Gastroesophageal sphincter (tissue), 4 donors: ENCODE results near the gene VDR. TPM values are rescaled to one million over a fixed set of nuclear protein-coding genes. Genes with fewer than 3 reads are reported as not detected.

Source experiments
- ATAC-seq: fragments of 150-250 bp; one replicate; pipeline ENCODE4 v1.9.1; 2016; ENCODE audit warnings: mild to moderate bottlenecking, moderate library complexity
- H3K27ac ChIP-seq, 4 donors: fragments of 200-600 bp; sonication (generic) in 3 of 4; 1 replicate in 3 of 4; 2 replicates in 1 of 4; pipeline ENCODE4 v1.5.1; 2016 to 2019
- H3K27me3 ChIP-seq: fragments of 200-600 bp; sonication (generic); one replicate; pipeline ENCODE4 v1.5.1; 2019
- H3K36me3 ChIP-seq, 2 donors: fragments of 200-600 bp; sonication (generic); one replicate each; pipeline ENCODE4 v1.5.1; 2019; ENCODE audit warnings: control low read depth in 1 of 2
- H3K4me1 ChIP-seq, 3 donors: fragments of 200-600 bp; sonication (generic); 1 replicate in 2 of 3; 2 replicates in 1 of 3; pipeline ENCODE4 v1.5.1; 2016 to 2019; ENCODE audit warnings: control low read depth in 2 of 3
- H3K4me3 ChIP-seq, 2 donors: fragments of 200-600 bp; sonication (generic); one replicate each; pipeline ENCODE4 v1.5.1; 2019; ENCODE audit warnings: mild to moderate bottlenecking in 1 of 2, moderate library complexity in 1 of 2
- H3K9me3 ChIP-seq, 3 donors: fragments of 200-600 bp; sonication (generic); one replicate each; pipeline ENCODE4 v1.5.1; 2017 to 2019; ENCODE audit warnings: control low read depth in 2 of 3
- CTCF ChIP-seq, 4 experiments: fragments of 200-600 bp in 2 of 4; fragments of 450-650 bp in 2 of 4; sonication (generic) in 1 of 4; IDR thresholded peaks; one replicate each; pipeline ENCODE4 v1.5.1; 2017 to 2019; ENCODE audit warnings: antibody characterized with exemption in 4 of 4, mild to moderate bottlenecking in 2 of 4, moderate library complexity in 2 of 4
- EP300 ChIP-seq: sonication (generic); formaldehyde crosslinking; IDR thresholded peaks from one replicate; pipeline ENCODE4 v1.6.1; 2017; ENCODE audit warnings: antibody characterized with exemption, mild to moderate bottlenecking
- POLR2A ChIP-seq, 2 donors: fragments of 450-650 bp; IDR thresholded peaks; one replicate each; pipeline ENCODE4 v1.6.1; 2017; ENCODE audit warnings: antibody characterized with exemption in 2 of 2, mild to moderate bottlenecking in 2 of 2, moderate library complexity in 1 of 2
- POLR2AphosphoS5 ChIP-seq: sonication (generic); formaldehyde crosslinking; IDR thresholded peaks from one replicate; pipeline ENCODE4 v1.6.1; 2017; ENCODE audit warnings: antibody characterized with exemption
- WGBS, 2 donors: methylation state at CpG; one replicate each; pipeline ENCODE4 v1.1.5; 2018; ENCODE audit warnings: low coverage in 1 of 2; 5-methylcytosine and 5-hydroxymethylcytosine counted together
- total RNA-seq, 4 donors: library from RNA; depleted of rRNA; stranded (reverse); fragments of >200 nt; gene quantifications; one replicate each; pipeline ENCODE4 v1.1.0, GENCODE V29; 2016

Gene VDR
- total RNA-seq, 4 donors from 2014 or later: 1.2 to 5.5 (median 1.6) TPM

DNA sequence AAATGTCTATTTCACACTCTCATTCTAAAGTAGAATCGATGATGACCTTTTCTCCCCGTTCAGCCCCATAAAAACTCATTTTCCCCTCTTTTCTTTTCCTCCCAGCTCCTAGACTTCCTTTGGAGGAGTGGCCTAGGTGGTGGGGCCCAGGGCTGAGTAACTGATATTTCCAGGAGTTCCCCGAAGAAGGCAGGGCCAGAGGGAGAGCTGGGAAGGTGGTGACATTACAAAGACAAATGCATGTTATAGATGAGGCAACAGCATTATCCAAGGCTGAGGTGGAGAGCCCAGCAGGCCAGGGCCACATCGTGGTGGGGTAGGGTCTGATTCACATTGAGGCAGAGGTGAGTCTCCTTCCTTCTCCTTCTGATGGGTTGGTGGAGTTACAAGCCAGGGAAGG lies 62.9 kb downstream of the VDR start:
- Histone ChIP-seq H3K4me3 (no peak overlapping the region), H3K27me3 (peaks cover 6% of the 10 kb centered on the region), H3K4me1 (peaks cover 0 to 37% (median 2%) of the 10 kb centered on the region in 3 donors), H3K9me3 (no peaks in the 10 kb centered on the region), H3K36me3 (no peaks in the 10 kb centered on the region), H3K27ac (no peak overlapping the region)
- 33 to 58% methylated on average over 3 to 4 of the region's 4 CpGs for WGBS, 2 donors
- ATAC-seq: no peak
- no peak for TF ChIP-seq POLR2A (IDR thresholded peaks at IDR 0.05)
- no peak for TF ChIP-seq POLR2AphosphoS5
- no peak for TF ChIP-seq EP300
- TF ChIP-seq CTCF (IDR thresholded peaks at IDR 0.05): no peak

DNA sequence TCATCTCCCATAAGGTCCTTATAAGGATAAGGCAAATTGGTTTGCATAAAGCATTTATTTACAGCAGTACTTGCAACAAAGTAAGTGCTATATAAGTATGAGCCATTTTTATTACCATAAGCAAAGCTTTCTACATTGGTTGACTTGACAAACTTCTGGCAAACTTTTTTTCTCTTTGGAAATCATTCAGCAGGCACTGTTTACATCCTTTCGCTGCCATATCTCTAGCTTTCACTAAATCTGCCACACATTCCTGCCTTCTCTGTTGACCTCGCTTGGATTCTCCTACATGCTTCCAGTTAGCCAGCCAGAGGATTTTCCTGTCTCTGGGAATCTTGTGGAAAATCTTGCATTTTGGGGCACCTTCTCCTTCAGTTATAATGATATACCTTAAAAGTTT lies 63.3 kb downstream of the VDR start:
- Histone ChIP-seq H3K4me1 (peaks cover 0 to 37% (median 2%) of the 10 kb centered on the region in 3 donors), H3K27ac (no peak overlapping the region), H3K36me3 (no peaks in the 10 kb centered on the region), H3K27me3 (peaks cover 6% of the 10 kb centered on the region), H3K4me3 (no peak overlapping the region), H3K9me3 (no peaks in the 10 kb centered on the region)
- TF ChIP-seq POLR2AphosphoS5: no peak
- no peak for TF ChIP-seq EP300
- no peak for TF ChIP-seq CTCF (IDR thresholded peaks at IDR 0.05)
- TF ChIP-seq POLR2A (IDR thresholded peaks at IDR 0.05): no peak
- 19 to 35% methylated on average over 2 of the region's 2 CpGs for WGBS, 2 donors
- no peak for ATAC-seq

DNA sequence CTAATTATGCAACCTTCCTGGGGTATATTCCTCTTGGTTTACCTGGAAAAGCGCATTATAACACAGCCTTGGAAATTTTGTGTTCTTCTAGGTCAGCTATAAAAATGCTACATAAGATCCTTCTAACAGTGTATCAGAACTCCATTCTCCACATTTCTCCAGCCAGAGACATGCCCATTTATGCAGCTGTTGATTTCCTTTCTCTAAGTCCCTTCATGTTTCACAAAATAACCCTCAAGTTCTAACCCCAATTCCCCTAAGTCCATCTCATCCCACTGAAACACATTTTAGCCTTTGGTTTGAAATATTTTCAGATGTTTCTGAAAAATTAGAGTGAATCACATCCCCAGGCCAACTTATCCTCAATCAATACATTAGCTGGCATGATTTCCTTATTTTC lies 64.2 kb downstream of the VDR start:
- H3K36me3 ChIP-seq: no peaks in the 10 kb centered on the region
- H3K4me1 ChIP-seq: peaks cover 0 to 37% (median 2%) of the 10 kb centered on the region in 3 donors
- no peak overlapping the region for H3K4me3 ChIP-seq
- WGBS, 2 donors: 100% methylated on average over 1 of the region's 1 CpG
- H3K27me3 ChIP-seq: peaks cover 6% of the 10 kb centered on the region
- no peaks in the 10 kb centered on the region for H3K9me3 ChIP-seq
- H3K27ac ChIP-seq: no peak overlapping the region
- no peak for TF ChIP-seq POLR2AphosphoS5
- TF ChIP-seq EP300: no peak
- no peak for TF ChIP-seq POLR2A (IDR thresholded peaks at IDR 0.05)
- no peak for TF ChIP-seq CTCF (IDR thresholded peaks at IDR 0.05)
- no peak for ATAC-seq

DNA sequence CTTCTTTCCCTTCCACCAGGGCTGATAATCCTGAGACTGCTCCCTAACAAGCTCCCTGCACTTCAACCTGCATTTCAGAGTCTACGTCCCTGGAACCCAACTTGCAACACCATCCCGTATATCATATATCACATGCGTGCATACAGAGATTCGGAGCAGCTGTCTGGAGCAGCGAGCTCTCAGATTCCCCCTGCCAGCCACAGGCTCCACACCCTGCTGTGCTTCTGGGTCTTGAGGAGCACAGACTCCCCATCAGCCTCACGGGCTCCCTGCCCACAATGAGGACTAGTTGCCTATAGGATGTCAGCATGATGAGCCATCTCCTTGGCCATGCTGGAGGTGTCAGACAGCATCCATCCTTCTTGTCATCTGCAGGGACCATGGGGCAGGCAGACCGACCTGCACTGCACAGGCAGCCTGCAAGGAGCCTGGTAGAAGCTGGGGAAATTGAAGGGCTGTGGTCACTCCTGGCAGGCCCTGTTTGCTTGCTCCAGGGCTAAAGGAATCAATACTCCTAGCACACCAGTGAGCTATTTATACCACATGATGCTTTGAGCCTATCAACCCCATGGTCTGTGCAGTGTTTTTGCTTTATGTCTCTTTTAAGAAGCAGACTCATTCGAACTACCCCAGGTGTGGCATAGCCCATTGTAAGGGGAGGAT lies 65.4 kb downstream of the VDR start:
- TF ChIP-seq POLR2A (IDR thresholded peaks at IDR 0.05): no peak
- TF ChIP-seq CTCF (IDR thresholded peaks at IDR 0.05): no peak
- no peak for TF ChIP-seq POLR2AphosphoS5
- no peak for TF ChIP-seq EP300
- no peak for ATAC-seq
- WGBS, 2 donors: 77 to 80% methylated on average over 2 to 3 of the region's 8 CpGs

GRCh38 chr12:47838286-47838931 lies 66.4 kb downstream of the VDR start:
- 6 to 20% methylated on average over 3 of the region's 10 CpGs for WGBS, 2 donors
- H3K27ac ChIP-seq: peak overlapping the region in 2 of 4 donors; percentile 43 to 60
- H3K4me3 ChIP-seq: no peak overlapping the region
- no peaks in the 10 kb centered on the region for H3K9me3 ChIP-seq
- no peak for ATAC-seq
- no peaks in the 10 kb centered on the region for H3K36me3 ChIP-seq
- H3K27me3 ChIP-seq: no peaks in the 10 kb centered on the region
- peaks cover 0 to 28% (median 2%) of the 10 kb centered on the region in 3 donors for H3K4me1 ChIP-seq
- TF ChIP-seq CTCF (IDR thresholded peaks at IDR 0.05) (peak in 3 of 4 experiments; percentile 30 to 85 (median 50)), POLR2A (IDR thresholded peaks at IDR 0.05) (no peak), EP300 (no peak), POLR2AphosphoS5 (no peak)

More for the DNA sequence above, 65.4 kb downstream of the VDR start:
- Histone ChIP-seq H3K4me3 (no peak overlapping the region), H3K4me1 (peaks cover 0 to 30% (median 2%) of the 10 kb centered on the region in 3 donors), H3K9me3 (no peaks in the 10 kb centered on the region), H3K36me3 (no peaks in the 10 kb centered on the region), H3K27ac (no peak overlapping the region), H3K27me3 (peaks cover under 1% of the 10 kb centered on the region)
